ENCODE measurements around the gene GDPD2.

- no peak for TF ChIP-seq CTCF (IDR thresholded peaks at IDR 0.05)
- TF ChIP-seq POLR2A (IDR thresholded peaks at IDR 0.05): no peak
Measured at GRCh38 chrX:70461026-70461425, 37.9 kb downstream of the GDPD2 start.

Data from thyroid gland (tissue), 4 donors.